ENCODE measurements around the gene NUB1. TPM values are rescaled to one million over a fixed set of nuclear protein-coding genes. Genes with fewer than 3 reads are reported as not detected.
A peak's percentile ranks its signal among the peaks of the same experiment; 100 is the strongest.

NUB1 gene
- total RNA-seq, 4 donors from 2014 or later: 16.8 to 46.7 (median 26.1) TPM

DNA sequence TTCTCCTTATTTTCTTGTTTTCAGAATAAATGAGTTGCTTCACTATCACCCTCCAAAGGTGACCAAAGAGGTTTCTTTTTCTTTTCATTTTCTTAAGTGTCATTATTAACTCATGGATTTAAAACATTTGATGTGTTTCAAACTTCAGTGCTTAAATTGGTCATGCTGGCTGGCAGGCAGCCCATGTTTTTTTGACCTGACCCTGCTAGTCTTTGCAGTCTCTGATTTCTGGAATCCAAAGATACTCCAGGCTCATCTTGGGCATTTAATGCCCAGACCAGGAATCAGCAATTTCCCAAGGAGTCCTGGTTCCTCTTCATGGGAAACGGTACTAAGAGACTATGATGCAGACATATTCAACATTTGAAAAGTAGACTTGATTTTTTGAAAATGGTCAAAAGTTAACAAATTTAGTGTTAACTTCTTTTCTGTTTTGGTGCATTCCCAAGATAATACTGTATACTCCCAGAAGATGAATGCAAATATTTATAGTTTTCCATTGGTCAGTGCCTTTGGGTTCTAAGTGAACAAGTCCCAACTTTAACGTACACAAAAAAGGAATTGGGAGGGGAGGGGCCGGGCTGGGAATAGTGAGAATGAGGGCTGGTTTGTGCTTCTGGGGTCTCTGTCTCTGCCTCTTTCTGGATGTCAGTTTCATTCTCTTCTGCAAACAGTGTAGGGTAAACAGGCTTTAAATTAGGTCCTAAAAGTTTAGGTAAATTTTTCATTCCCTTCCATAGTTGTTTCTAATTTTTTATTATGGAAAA lies 19.8 kb downstream of the NUB1 start:
- no peak for DNase-seq
- intact Hi-C loops (cut with DNase I): loop anchor here (10.0 kb wide), 1 partner anchor 393 kb away; no protein-coding TSS in a partner anchor
- Histone ChIP-seq H3K9me3 (no peaks in the 10 kb centered on the region), H3K27ac (no peak overlapping the region), H3K36me3 (peaks cover 3 to 85% (median 26%) of the 10 kb centered on the region in 3 donors), H3K4me1 (peaks cover 0 to 5% (median 0%) of the 10 kb centered on the region in 3 donors), H3K4me3 (no peak overlapping the region), H3K27me3 (no peaks in the 10 kb centered on the region)
- TF ChIP-seq POLR2A (IDR thresholded peaks at IDR 0.05): no peak
- TF ChIP-seq, protein P1, sequence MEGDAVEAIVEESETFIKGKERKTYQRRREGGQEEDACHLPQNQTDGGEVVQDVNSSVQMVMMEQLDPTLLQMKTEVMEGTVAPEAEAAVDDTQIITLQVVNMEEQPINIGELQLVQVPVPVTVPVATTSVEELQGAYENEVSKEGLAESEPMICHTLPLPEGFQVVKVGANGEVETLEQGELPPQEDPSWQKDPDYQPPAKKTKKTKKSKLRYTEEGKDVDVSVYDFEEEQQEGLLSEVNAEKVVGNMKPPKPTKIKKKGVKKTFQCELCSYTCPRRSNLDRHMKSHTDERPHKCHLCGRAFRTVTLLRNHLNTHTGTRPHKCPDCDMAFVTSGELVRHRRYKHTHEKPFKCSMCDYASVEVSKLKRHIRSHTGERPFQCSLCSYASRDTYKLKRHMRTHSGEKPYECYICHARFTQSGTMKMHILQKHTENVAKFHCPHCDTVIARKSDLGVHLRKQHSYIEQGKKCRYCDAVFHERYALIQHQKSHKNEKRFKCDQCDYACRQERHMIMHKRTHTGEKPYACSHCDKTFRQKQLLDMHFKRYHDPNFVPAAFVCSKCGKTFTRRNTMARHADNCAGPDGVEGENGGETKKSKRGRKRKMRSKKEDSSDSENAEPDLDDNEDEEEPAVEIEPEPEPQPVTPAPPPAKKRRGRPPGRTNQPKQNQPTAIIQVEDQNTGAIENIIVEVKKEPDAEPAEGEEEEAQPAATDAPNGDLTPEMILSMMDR (IDR thresholded peaks at IDR 0.05): no peak
- 66 to 90% methylated on average over 3 of the region's 3 CpGs for WGBS, 2 donors

DNA sequence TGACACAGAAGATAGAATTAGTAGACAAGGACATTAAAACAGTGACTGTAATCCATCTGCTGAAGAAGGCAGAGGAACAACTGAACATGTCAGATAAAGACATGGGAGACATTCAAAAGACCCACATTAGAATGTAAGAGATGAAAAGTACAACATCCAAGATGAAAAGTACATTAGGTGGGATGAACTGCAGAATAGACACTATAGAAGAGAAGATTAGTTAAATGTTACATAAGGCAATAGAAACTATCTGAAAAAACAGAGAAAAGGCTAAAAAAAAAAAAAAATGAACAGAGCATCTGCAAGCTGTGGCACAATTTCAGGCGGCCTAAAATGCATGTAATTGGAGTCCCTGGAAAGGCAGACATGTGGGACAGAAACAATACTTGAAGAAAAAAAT lies 21.6 kb downstream of the NUB1 start:
- no peaks in the 10 kb centered on the region for H3K9me3 ChIP-seq
- H3K27ac ChIP-seq: no peak overlapping the region
- peaks cover 0 to 67% (median 10%) of the 10 kb centered on the region in 3 donors for H3K36me3 ChIP-seq
- H3K4me1 ChIP-seq: peaks cover 0 to 17% (median under 1%) of the 10 kb centered on the region in 3 donors
- no peak for DNase-seq
- TF ChIP-seq, protein P1 (IDR thresholded peaks at IDR 0.05): no peak
- TF ChIP-seq POLR2A (IDR thresholded peaks at IDR 0.05): no peak
- H3K4me3 ChIP-seq: no peak overlapping the region
- H3K27me3 ChIP-seq: no peaks in the 10 kb centered on the region
- 94% methylated on average over 1 of the region's 1 CpG for WGBS, 2 donors
- intact Hi-C loops (cut with DNase I): loop anchor here (10.0 kb wide), 1 partner anchor 392 kb away; no protein-coding TSS in a partner anchor

DNA sequence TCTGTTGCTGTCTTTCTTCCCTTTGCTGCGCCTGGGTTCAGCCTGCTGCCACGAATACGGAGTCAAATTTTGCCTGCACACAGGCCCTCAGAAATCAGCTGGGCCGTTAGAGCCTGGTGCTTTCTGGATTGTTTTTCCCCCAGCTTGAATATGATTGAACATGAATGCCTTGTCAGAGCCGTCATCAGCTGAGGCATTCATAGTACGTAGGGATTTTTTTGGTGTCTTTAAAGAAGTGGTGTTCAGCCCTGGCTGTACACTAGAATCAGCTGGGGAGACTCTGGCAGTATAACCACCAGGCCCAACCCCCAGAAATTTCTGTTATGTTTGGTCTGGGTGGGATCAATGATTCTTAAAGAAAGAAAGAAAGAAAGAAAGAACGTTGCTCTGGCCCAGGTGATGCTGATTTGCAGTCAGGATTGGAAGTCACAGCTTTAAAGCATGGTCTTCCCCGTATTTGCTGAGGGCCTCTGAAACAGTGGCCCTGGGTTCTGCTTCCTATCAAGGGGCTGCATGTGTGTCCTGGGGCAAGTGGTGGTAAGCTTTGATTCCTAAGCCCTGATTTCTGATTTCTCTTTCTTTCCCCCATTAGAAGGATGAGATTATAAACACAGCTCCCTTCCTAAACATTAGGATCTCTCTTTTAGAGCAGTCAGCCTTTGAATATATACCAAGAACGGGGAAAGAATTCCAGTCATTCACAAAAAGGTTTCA lies 24.7 kb downstream of the NUB1 start:
- WGBS, 2 donors: 67 to 73% methylated on average over 9 of the region's 9 CpGs
- Histone ChIP-seq H3K9me3 (no peaks in the 10 kb centered on the region), H3K27ac (peak overlapping the region in 3 of 4 donors; percentile 35 to 60 (median 36)), H3K36me3 (peaks cover 0 to 63% (median 14%) of the 10 kb centered on the region in 3 donors), H3K27me3 (no peaks in the 10 kb centered on the region), H3K4me1 (peaks cover 0 to 21% (median 3%) of the 10 kb centered on the region in 3 donors), H3K4me3 (no peak overlapping the region)
- DNase-seq: no peak
- TF ChIP-seq POLR2A (IDR thresholded peaks at IDR 0.05): no peak
- TF ChIP-seq, protein P1 (IDR thresholded peaks at IDR 0.05): no peak
- intact Hi-C loops (cut with DNase I): loop anchor here (10.0 kb wide), 1 partner anchor 388 kb away; no protein-coding TSS in a partner anchor

DNA sequence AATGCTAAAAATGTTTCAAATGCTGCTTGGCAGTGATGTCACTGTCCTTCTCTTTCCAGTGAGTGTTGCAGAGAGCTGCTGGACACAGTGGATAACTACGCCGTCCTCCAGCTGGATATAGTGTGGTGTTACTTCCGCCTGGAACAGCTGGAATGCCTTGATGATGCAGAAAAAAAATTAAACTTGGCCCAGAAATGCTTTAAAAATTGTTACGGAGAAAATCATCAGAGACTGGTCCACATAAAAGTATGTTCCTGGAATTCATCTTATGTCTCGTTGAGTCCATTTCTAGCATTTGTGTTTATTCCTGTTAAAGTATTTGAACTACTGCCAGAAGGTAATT lies 25.2 kb downstream of the NUB1 start:
- peaks cover 0 to 63% (median 10%) of the 10 kb centered on the region in 3 donors for H3K36me3 ChIP-seq
- H3K9me3 ChIP-seq: no peaks in the 10 kb centered on the region
- WGBS, 2 donors: 58 to 65% methylated on average over 5 of the region's 5 CpGs
- no peak overlapping the region for H3K4me3 ChIP-seq
- no peak for DNase-seq
- intact Hi-C loops (cut with DNase I): loop anchor here (10.0 kb wide), 1 partner anchor 388 kb away; no protein-coding TSS in a partner anchor
- H3K27me3 ChIP-seq: no peaks in the 10 kb centered on the region
- peaks cover 0 to 21% (median 3%) of the 10 kb centered on the region in 3 donors for H3K4me1 ChIP-seq
- H3K27ac ChIP-seq: peak overlapping the region in 3 of 4 donors; percentile 35 to 60 (median 36)
- TF ChIP-seq, protein P1 (IDR thresholded peaks at IDR 0.05): no peak
- no peak for TF ChIP-seq POLR2A (IDR thresholded peaks at IDR 0.05)
